Measurements from ENCODE around the gene CSNK1D.

GRCh38 chr17:82310877-82311276, 37.4 kb upstream of the CSNK1D start:
- TF ChIP-seq POLR2A (IDR thresholded peaks at IDR 0.05) (no peak), CTCF (IDR thresholded peaks at IDR 0.05) (no peak)

Measured in adrenal gland (tissue), 5 donors.